ENCODE results near the gene EARS2. TPM values are rescaled to one million over a fixed set of nuclear protein-coding genes. Genes with fewer than 3 reads are reported as not detected.
A peak's percentile ranks its signal among the peaks of the same experiment; 100 is the strongest.
"Not testable (repeated sequence)": the region's sequence is repeated elsewhere in the genome, so short reads cannot be mapped to it uniquely, and the experiment has no call there.

Gene EARS2
- polyA plus RNA-seq, 1 of the 3 experiments (the other 2 are of a cell fraction) = 23.2 TPM

GRCh38 chr16:23512168-23512695 is 44.9 kb downstream of the EARS2 start (continued):
- no peak for TF ChIP-seq ZBTB33 (IDR thresholded peaks at IDR 0.05; ENCODE audit: borderline replicate concordance, low read depth)

- TF ChIP-seq CTCF (IDR thresholded peaks at IDR 0.05) (no peak), ZBTB33 (IDR thresholded peaks at IDR 0.05; ENCODE audit: borderline replicate concordance, low read depth) (no peak), RFX5 (IDR thresholded peaks at IDR 0.05; ENCODE audit: low read length) (no peak), USF2 (IDR thresholded peaks at IDR 0.05; ENCODE audit: borderline replicate concordance, low read depth, low read length) (no peak), POLR2AphosphoS5 (IDR thresholded peaks at IDR 0.05; ENCODE audit: low read depth, low read length) (no peak), REST (IDR thresholded peaks at IDR 0.05; ENCODE audit: low read depth, low read length) (no peak)
- peaks cover 0 to 6% of the 10 kb centered on the region in 2 experiments; a peak in 1 of 4 replicates for H3K4me1 ChIP-seq (ENCODE audit: control insufficient read depth in 1 of 2, insufficient read depth in 2 of 2, low read depth in 1 of 2, low read length in 1 of 2)
- H3K9me3 ChIP-seq = no peaks in the 10 kb centered on the region
- WGBS (ENCODE audit: low lambda C conversion rate) = 95% methylated on average over 7 of the region's 7 CpGs
- CTCF ChIA-PET = interaction anchor here (0.7 kb wide), 1 partner anchor 78 kb away, joined by 3 read pairs; no protein-coding TSS in a partner anchor
- H3K4me3 ChIP-seq (ENCODE audit: low read depth in 2 of 2, low read length in 1 of 2) = no peak overlapping the region
- H3F3A ChIP-seq (replicated peaks; ENCODE audit: insufficient read depth) = peaks cover 5% of the 10 kb centered on the region
- peaks cover 31% of the 10 kb centered on the region for H3K79me2 ChIP-seq (ENCODE audit: insufficient read depth)
- no peak overlapping the region for H3K4me2 ChIP-seq
- H4K20me1 ChIP-seq (ENCODE audit: insufficient read depth) = peaks cover 25% of the 10 kb centered on the region
- no peak for DNase-seq
- H3K27me3 ChIP-seq (ENCODE audit: insufficient read depth) = no peaks in the 10 kb centered on the region
- no peak overlapping the region for H2AFZ ChIP-seq (ENCODE audit: low read depth)
- no peak overlapping the region for H3K9ac ChIP-seq
- H3K36me3 ChIP-seq (replicated peaks in 1 of 2; ENCODE audit: control insufficient read depth in 1 of 2, insufficient read depth in 2 of 2, low read length in 1 of 2) = no peaks in the 10 kb centered on the region
- POLR2A ChIA-PET = no interaction called here
- H3K9me2 ChIP-seq = no peaks in the 10 kb centered on the region
- H3K27ac ChIP-seq (ENCODE audit: low read depth in 2 of 2, low read length in 1 of 2) = no peak overlapping the region
These were observed 45.4 kb downstream of the EARS2 start for GRCh38 chr16:23511731-23512130.

GRCh38 chr16:23510915-23511270 is 46.3 kb downstream of the EARS2 start:
- POLR2A ChIA-PET = interaction anchor here (0.7 kb wide), 1 partner anchor 29 kb away, joined by 3 read pairs; no protein-coding TSS in a partner anchor
- not testable (repeated sequence) for H3K9me3 ChIP-seq

More at GRCh38 chr16:23510915-23511270, 46.3 kb downstream of the EARS2 start:
- peaks cover 40% of the 10 kb centered on the region for H3K79me2 ChIP-seq (ENCODE audit: insufficient read depth)
- H3K4me1 ChIP-seq (ENCODE audit: control insufficient read depth in 1 of 2, insufficient read depth in 2 of 2, low read depth in 1 of 2, low read length in 1 of 2); H3F3A ChIP-seq (replicated peaks; ENCODE audit: insufficient read depth); DNase-seq; H3K27ac ChIP-seq (ENCODE audit: low read depth in 2 of 2, low read length in 1 of 2); H3K27me3 ChIP-seq (ENCODE audit: insufficient read depth); H3K36me3 ChIP-seq (replicated peaks in 1 of 2; ENCODE audit: control insufficient read depth in 1 of 2, insufficient read depth in 2 of 2, low read length in 1 of 2); H3K9me2 ChIP-seq: not testable (repeated sequence)
- peak overlapping the region; percentile 80; the same call in 1 of the 2 replicates for H3K9ac ChIP-seq
- peak overlapping the region; percentile 86; the same call in 1 of the 2 replicates for H2AFZ ChIP-seq (ENCODE audit: low read depth)
- H4K20me1 ChIP-seq (ENCODE audit: insufficient read depth) = peaks cover 34% of the 10 kb centered on the region
- WGBS (ENCODE audit: low lambda C conversion rate) = 72% methylated on average over 10 of the region's 10 CpGs
- H3K4me2 ChIP-seq = peak overlapping the region; percentile 99
- CTCF ChIA-PET = interaction anchor here (0.6 to 1.8 kb wide), 2 partner anchors 75 to 762 kb away, joined by 4 to 5 read pairs; no protein-coding TSS in a partner anchor
- peak overlapping the region in 1 of 2 experiments; percentile 64; a peak in 3 of 4 replicates for H3K4me3 ChIP-seq (ENCODE audit: low read depth in 2 of 2, low read length in 1 of 2)

Measured in SK-N-SH (cell line).